Immature natural killer cell (primary cell): ENCODE measurements around the gene THSD4. TPM values are rescaled to one million over a fixed set of nuclear protein-coding genes. Genes with fewer than 3 reads are reported as not detected.

Experiments used
- DNase-seq, 3 donors: peaks; one replicate each; pipeline ENCODE4 v3.0.0; 2022; ENCODE audit warnings: mixed read lengths in 1 of 3
- H3K27ac Mint-ChIP-seq, 6 donors: one replicate each; pipeline ENCODE4 v1.8.0; 2020; ENCODE audit warnings: mixed read lengths in 6 of 6, mild to moderate bottlenecking in 5 of 6, inconsistent platforms in 4 of 6, moderate library complexity in 3 of 6
- H3K27me3 Mint-ChIP-seq, 3 donors: one replicate each; pipeline ENCODE4 v1.8.0; 2020 to 2021; ENCODE audit warnings: low read depth in 3 of 3, mild to moderate bottlenecking in 3 of 3, mixed read lengths in 3 of 3, moderate library complexity in 3 of 3, inconsistent platforms in 1 of 3
- H3K36me3 Mint-ChIP-seq, 3 donors: one replicate each; pipeline ENCODE4 v1.8.0; 2020; ENCODE audit warnings: mixed read lengths in 3 of 3, inconsistent platforms in 2 of 3, mild to moderate bottlenecking in 2 of 3
- H3K4me1 Mint-ChIP-seq, 2 donors: one replicate each; pipeline ENCODE4 v1.8.0; 2020; ENCODE audit warnings: inconsistent platforms in 2 of 2, mild to moderate bottlenecking in 2 of 2, mixed read lengths in 2 of 2, moderate library complexity in 1 of 2
- H3K4me3 Mint-ChIP-seq, 5 donors: one replicate each; pipeline ENCODE4 v1.8.0; 2020; ENCODE audit warnings: mild to moderate bottlenecking in 5 of 5, mixed read lengths in 5 of 5, inconsistent platforms in 3 of 5, moderate library complexity in 3 of 5
- H3K9me3 Mint-ChIP-seq, 6 donors: one replicate each; pipeline ENCODE4 v1.8.0; 2020; ENCODE audit warnings: mild to moderate bottlenecking in 6 of 6, mixed read lengths in 6 of 6, inconsistent platforms in 4 of 6, moderate library complexity in 3 of 6
- polyA plus RNA-seq, 3 donors: library from polyadenylated mRNA; unstranded; fragments of 300-500 nt; fragmentation: Illumina TruSeq; gene quantifications; one replicate each; pipeline ENCODE4 v1.2.3, GENCODE V29; 2021

The THSD4 gene
- polyA plus RNA-seq, 3 donors from 2014 or later: not detected

DNA sequence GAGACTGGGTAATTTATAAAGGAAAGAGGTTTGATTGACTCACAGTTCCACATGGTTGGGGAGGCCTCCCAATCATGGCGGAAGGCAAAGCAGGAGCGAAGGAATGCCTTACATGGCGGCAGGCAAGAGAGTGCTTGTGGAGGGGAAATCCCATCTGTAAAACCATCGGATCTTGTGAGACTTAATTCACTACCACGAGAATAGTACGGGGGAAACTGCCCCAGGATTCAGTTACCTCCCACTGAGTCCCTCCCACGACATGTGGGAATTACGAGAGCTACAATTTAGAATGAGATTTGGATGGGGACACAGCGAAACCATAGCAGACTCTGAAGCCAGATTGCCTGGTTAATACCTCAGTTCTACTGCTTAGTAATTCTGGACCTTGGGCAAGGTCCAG is 67.8 kb downstream of the THSD4 start:
- no peaks in the 10 kb centered on the region for H3K36me3 Mint-ChIP-seq

DNA sequence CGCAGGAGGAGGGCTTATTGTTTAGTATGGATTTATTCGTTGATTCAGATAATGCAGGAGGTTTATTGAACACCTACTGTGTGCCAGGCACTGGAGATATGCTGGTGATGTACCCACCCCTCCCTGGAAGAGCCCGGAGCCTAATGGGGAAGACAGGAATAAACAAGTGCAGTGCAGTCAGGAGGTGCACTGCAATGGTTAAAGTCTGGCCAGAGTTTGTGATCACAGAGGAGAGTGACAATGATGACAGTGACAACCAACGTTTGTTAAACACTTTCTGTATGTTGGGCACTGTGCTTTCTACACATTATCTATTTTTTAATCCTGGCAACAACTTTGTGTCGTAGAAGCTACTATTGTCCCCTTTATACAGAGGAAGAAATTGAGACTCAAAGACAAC is 70.4 kb downstream of the THSD4 start:
- peaks cover 0 to 4% (median 0%) of the 10 kb centered on the region in 6 donors for H3K9me3 Mint-ChIP-seq
- peaks cover 0 to 3% (median 1%) of the 10 kb centered on the region in 3 donors for H3K27me3 Mint-ChIP-seq
- no peak overlapping the region for H3K27ac Mint-ChIP-seq
- H3K4me3 Mint-ChIP-seq: no peak overlapping the region
- no peaks in the 10 kb centered on the region for H3K36me3 Mint-ChIP-seq
- no peak for DNase-seq
- no peaks in the 10 kb centered on the region for H3K4me1 Mint-ChIP-seq

More for the DNA sequence above, 67.8 kb downstream of the THSD4 start:
- H3K27ac Mint-ChIP-seq: no peak overlapping the region
- H3K27me3 Mint-ChIP-seq: peaks cover 0 to 3% (median 1%) of the 10 kb centered on the region in 3 donors
- peaks cover 0 to 4% (median 0%) of the 10 kb centered on the region in 6 donors for H3K9me3 Mint-ChIP-seq
- DNase-seq: no peak
- no peak overlapping the region for H3K4me3 Mint-ChIP-seq
- H3K4me1 Mint-ChIP-seq: no peaks in the 10 kb centered on the region

DNA sequence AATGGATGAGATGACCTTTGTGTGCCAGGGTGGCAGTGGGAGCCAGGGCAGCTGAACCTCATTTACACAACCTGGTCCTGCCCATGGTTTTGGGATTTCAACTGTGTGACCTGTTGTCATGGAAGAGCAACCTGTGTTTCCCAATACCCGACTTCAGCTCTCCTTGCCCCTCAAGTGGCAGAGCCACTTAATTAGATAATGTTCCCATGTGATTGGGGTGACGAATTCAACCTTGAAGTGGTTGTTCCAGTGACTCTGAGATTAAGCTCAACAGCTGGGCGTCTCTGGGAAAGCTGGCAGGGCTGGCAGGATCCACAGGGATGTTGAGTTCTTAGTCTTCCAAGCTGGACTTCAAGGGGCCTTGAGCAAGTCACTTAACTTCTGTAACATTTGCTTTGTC is 71.0 kb downstream of the THSD4 start:
- peaks cover 0 to 4% (median 0%) of the 10 kb centered on the region in 6 donors for H3K9me3 Mint-ChIP-seq
- H3K36me3 Mint-ChIP-seq: no peaks in the 10 kb centered on the region
- DNase-seq: no peak
- H3K27ac Mint-ChIP-seq: no peak overlapping the region
- peaks cover 0 to 3% (median 1%) of the 10 kb centered on the region in 3 donors for H3K27me3 Mint-ChIP-seq
- H3K4me1 Mint-ChIP-seq: no peaks in the 10 kb centered on the region
- no peak overlapping the region for H3K4me3 Mint-ChIP-seq

DNA sequence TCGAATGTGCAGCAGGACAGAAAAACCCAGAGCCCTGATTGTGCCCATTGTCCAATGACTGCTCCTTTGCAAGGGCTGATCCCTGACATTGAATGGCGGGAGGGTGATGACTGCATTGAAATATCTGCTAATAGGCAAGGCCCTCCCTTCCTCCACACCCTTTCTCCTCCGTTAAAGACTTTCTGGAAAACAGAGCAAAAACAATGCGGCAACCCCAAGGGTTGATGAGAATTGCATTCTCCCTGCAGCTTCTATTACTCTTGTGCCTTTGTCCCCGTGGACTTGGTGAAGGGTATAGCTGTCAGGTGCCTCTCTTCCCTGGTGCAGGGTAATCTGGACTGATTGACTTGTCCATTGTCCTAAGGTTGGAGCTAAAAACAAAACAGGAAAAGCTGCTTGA is 71.8 kb downstream of the THSD4 start:
- Mint-ChIP-seq H3K27ac (no peak overlapping the region), H3K36me3 (no peaks in the 10 kb centered on the region), H3K9me3 (peaks cover 0 to 4% (median 0%) of the 10 kb centered on the region in 6 donors), H3K4me3 (no peak overlapping the region), H3K27me3 (peaks cover 0 to 3% (median 1%) of the 10 kb centered on the region in 3 donors), H3K4me1 (no peaks in the 10 kb centered on the region)
- DNase-seq: no peak

DNA sequence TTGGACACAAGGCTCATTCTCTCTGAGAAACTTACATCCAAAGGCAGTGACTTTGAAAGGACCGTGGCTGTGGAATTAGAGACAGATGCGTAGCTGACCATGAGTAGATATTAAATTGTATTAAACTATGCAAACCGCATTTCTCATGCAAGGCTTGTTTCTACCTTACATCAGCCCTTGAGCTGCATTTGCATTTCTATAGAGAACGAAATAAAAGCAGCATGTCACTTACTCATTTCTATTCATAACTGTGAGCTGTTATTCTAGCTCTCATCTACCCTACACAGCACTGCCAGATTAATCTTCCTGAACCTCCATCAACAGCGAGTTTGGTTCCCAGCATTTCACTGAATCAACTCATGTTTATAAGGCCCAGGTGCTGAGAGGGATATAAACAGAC is 72.3 kb downstream of the THSD4 start:
- no peak for DNase-seq
- H3K4me1 Mint-ChIP-seq: no peaks in the 10 kb centered on the region
- no peak overlapping the region for H3K27ac Mint-ChIP-seq
- peaks cover 0 to 4% (median 0%) of the 10 kb centered on the region in 6 donors for H3K9me3 Mint-ChIP-seq
- peaks cover 0 to 2% (median 1%) of the 10 kb centered on the region in 3 donors for H3K27me3 Mint-ChIP-seq
- no peak overlapping the region for H3K4me3 Mint-ChIP-seq
- H3K36me3 Mint-ChIP-seq: no peaks in the 10 kb centered on the region

DNA sequence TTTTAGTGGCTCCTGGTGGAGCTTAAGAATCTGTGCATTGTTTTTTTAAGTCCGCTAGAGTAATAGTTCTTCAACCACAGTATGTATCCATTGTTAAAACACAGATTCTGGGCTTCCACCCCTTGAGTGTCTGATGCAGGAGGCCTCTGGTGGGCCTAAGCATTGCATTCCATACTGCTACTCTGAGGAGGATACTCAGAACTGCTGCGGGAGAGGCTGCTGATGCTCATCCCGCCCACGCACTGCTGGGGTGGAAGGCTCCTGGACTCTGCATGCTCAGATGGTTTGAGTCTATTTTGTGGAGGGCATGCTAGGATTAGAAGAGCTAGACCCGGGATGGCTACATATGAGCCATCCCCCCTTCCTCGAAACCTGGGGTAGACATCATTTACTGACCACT is 74.4 kb downstream of the THSD4 start:
- Mint-ChIP-seq H3K36me3 (no peaks in the 10 kb centered on the region), H3K27ac (no peak overlapping the region)

DNA sequence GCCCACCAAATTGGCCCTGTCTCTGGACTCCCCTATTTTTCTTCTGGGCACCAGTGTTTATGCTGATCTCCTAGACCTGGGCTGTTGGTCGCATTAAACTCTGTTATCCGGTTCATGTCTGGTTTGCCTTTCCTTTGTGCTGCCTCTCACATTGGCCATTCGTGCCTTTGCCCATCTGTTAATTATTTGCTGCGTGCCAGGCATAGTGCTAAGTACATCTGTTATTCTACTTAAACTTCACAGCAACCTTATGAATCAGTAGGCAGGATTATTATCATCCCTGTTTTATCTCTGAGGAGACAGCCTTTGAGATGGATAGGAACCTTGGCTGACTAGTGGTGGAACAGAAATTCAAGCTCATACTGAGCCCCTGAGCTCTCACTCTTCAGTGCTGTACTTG is 76.0 kb downstream of the THSD4 start:
- no peaks in the 10 kb centered on the region for H3K4me1 Mint-ChIP-seq
- no peaks in the 10 kb centered on the region for H3K36me3 Mint-ChIP-seq
- no peak for DNase-seq
- H3K27me3 Mint-ChIP-seq: peaks cover 0 to 4% (median 1%) of the 10 kb centered on the region in 3 donors
- no peaks in the 10 kb centered on the region for H3K9me3 Mint-ChIP-seq
- H3K27ac Mint-ChIP-seq: no peak overlapping the region
- no peak overlapping the region for H3K4me3 Mint-ChIP-seq

More for the DNA sequence above, 74.4 kb downstream of the THSD4 start:
- Mint-ChIP-seq H3K9me3 (no peaks in the 10 kb centered on the region), H3K27me3 (peaks cover 0 to 3% (median 1%) of the 10 kb centered on the region in 3 donors), H3K4me1 (no peaks in the 10 kb centered on the region), H3K4me3 (no peak overlapping the region)
- no peak for DNase-seq

DNA sequence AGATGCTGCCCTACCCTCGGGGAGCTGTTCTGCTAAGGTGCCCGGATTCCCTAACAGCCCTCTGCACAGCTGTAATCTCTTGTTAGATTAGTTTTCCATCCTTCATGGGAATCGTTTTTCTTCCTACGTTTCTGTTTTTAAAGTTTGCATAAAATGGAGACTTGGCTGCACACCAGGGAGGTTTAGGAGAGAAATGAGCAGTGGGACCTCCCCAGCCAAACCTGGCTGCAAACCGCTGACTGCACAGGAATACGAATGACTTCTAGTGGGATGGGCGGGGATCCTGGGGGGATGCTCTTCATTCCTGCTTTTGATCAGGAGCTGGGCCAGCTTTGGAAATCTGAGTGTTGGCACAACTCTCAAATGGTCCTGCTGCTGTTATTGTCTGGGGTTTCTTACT is 77.5 kb downstream of the THSD4 start:
- Mint-ChIP-seq H3K27me3 (peaks cover 0 to 7% (median 1%) of the 10 kb centered on the region in 3 donors), H3K4me3 (no peak overlapping the region), H3K27ac (no peak overlapping the region), H3K36me3 (no peaks in the 10 kb centered on the region), H3K9me3 (no peaks in the 10 kb centered on the region), H3K4me1 (no peaks in the 10 kb centered on the region)
- no peak for DNase-seq

DNA sequence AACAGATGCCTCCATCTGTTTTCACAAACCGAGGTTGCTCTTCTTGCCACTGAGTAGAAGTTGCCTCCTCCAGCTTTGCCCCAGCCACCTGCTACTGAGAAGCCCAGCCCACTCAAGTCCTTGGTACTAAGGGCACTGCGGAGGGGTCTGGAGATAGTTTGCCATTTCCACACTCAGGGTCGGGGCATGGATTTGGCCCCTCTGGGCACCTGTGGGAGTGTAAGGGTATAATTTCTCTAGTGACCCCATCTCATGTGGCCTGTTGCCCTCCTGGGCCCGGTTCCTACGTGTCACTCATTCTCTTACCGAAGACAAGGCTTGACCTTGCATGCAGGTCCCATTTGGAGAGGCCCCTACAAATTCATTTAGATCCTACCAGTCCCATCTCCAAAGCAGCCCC is 79.0 kb downstream of the THSD4 start:
- Mint-ChIP-seq H3K4me3 (no peak overlapping the region), H3K9me3 (no peaks in the 10 kb centered on the region), H3K36me3 (no peaks in the 10 kb centered on the region), H3K27me3 (peaks cover 0 to 7% (median 1%) of the 10 kb centered on the region in 3 donors), H3K4me1 (no peaks in the 10 kb centered on the region), H3K27ac (no peak overlapping the region)
- DNase-seq: no peak

DNA sequence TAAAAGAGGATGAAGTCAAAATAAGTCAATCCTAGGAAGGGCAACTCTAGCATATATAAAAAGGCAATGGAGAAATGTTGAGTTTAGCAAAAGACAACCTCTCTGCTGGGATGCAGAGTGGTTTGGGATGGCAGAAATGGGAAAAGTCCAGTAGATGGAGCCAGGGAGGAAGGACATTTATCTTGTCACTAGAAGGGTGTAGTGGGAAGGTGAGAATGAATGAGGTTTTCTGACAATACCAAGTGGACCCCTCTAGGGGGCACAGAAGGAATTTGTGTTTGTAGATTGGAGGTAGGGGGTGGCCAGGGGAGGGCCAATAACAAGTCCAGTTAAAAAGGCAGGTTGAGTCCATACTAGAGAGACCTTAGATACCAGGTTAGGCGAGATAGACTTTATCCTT is 80.0 kb downstream of the THSD4 start:
- Mint-ChIP-seq H3K4me3 (no peak overlapping the region), H3K27me3 (peaks cover 0 to 11% (median 3%) of the 10 kb centered on the region in 3 donors), H3K4me1 (no peaks in the 10 kb centered on the region), H3K36me3 (no peaks in the 10 kb centered on the region), H3K27ac (no peak overlapping the region), H3K9me3 (no peaks in the 10 kb centered on the region)
- DNase-seq: no peak

DNA sequence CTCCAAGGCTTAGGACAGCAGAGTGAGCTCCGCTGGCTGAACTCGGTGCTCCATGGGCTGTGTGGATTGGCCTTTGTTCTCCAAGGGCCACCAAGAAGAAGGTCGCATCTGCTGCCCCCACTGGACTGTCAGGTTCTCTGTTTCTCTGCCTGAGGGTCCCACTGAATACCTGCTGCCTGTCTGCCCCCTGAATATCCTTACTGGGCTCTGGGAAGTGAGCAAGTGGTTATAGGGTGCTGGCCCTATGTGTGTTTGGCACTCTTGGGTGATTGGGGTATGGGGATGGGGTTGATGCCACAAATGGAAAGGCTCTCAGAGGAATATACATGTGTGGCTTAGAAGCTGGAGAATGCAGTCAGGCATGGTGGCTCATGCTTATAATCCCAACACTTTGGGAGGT is 82.3 kb downstream of the THSD4 start:
- peaks cover 2 to 14% (median 3%) of the 10 kb centered on the region in 3 donors for H3K27me3 Mint-ChIP-seq
- no peaks in the 10 kb centered on the region for H3K9me3 Mint-ChIP-seq
- H3K4me3 Mint-ChIP-seq: no peak overlapping the region
- H3K4me1 Mint-ChIP-seq: no peaks in the 10 kb centered on the region
- H3K36me3 Mint-ChIP-seq: no peaks in the 10 kb centered on the region
- H3K27ac Mint-ChIP-seq: no peak overlapping the region
- no peak for DNase-seq

DNA sequence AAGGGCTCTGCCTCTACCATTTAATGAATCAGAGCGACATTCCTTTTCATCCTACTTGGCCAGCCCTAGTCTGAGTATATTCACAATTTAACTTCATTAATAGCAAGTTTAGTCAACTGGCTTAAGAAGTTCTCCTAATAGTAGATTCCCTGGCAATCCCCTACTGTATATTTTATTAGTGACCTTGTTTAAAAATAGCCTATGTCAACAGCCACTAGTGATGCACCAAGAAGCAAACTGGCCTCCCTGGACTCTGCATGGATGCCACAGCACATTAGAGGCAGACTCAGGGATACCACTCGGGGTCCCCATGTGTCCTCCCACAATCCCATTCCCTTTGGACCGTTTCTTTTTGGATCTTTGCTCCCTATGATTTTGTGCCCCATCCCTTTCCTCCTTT is 83.6 kb downstream of the THSD4 start:
- H3K27ac Mint-ChIP-seq: no peak overlapping the region
- DNase-seq: no peak
- no peaks in the 10 kb centered on the region for H3K36me3 Mint-ChIP-seq
- H3K9me3 Mint-ChIP-seq: no peaks in the 10 kb centered on the region
- no peaks in the 10 kb centered on the region for H3K4me1 Mint-ChIP-seq
- peaks cover 2 to 11% (median 3%) of the 10 kb centered on the region in 3 donors for H3K27me3 Mint-ChIP-seq
- H3K4me3 Mint-ChIP-seq: no peak overlapping the region

DNA sequence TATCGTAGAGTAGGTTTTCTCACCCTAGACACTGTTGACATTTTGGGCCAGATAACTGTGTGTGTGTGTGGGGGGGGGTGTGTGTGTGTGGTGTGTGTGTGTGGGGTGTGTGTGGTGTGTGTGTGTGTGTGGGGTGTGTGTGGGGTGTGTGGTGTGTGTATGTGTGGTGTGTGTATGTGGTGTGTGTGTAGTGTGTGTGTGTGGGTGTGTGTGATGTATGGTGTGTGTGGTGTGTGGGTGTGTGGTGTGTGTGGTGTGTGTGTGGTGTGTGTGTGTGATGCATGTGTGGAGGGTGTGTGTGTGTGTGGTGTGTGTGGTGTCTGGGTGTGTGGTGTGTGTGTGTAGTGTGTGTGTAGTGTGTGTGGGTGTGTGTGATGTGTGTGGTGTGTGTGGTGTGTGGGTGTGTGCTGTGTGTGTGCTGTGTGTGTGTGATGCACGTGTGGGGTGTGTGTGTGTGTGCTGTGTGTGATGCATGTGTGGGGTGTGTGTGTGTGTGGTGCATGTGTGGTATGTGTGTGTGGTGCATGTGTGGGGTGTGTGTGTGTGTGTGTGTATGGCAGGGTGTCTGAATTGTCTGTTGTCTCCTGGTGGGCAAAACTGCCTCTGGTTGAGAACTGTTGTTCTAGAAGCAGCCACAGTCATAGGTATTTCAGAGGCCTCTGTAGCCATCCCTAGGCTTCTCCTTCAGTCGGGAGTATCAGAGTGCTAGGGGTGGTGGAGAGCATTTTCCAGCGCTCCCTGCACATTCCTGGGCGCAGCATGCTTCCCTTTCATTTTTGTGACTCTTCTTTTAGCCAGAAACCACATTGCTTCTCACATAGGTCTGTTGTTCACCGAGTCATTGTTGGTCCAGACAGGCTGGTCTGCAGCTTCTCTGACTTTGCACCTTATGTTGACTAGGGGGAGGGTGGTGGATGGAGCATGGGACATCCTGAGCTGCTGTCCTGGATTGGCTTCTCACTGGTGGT is 84.4 kb downstream of the THSD4 start:
- H3K4me3 Mint-ChIP-seq: peak overlapping the region in 1 of 5 donors; percentile 12
- no peaks in the 10 kb centered on the region for H3K4me1 Mint-ChIP-seq
- no peak overlapping the region for H3K27ac Mint-ChIP-seq
- H3K27me3 Mint-ChIP-seq: peaks cover 2 to 11% (median 2%) of the 10 kb centered on the region in 3 donors
- no peak for DNase-seq
- no peaks in the 10 kb centered on the region for H3K36me3 Mint-ChIP-seq
- H3K9me3 Mint-ChIP-seq: no peaks in the 10 kb centered on the region

DNA sequence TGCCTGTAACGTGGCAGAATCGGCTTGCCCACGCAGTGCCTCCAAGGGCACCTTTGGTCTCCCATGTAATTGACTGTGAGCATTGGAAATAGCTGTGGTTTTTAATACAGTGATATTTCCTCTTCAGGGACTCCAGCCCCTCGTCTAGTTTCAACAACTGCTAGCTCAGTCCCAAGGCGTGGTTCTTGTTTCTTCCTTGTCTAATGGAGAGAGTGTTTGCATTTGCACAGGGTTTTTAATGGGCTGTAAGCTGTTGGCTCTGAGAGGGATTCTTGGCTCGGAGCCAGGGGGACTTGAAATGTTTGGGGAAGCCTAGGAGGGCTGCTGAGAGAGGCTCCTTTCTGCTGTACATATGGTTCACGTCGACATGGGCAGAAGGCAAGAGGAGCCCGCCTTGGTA is 86.2 kb downstream of the THSD4 start:
- no peak for DNase-seq
- Mint-ChIP-seq H3K36me3 (no peaks in the 10 kb centered on the region), H3K4me3 (no peak overlapping the region), H3K27ac (no peak overlapping the region), H3K9me3 (no peaks in the 10 kb centered on the region), H3K4me1 (no peaks in the 10 kb centered on the region), H3K27me3 (peaks cover 2 to 9% (median 2%) of the 10 kb centered on the region in 3 donors)
